GM23338 (cell line): Measurements from ENCODE around the gene DOCK1. TPM values are rescaled to one million over a fixed set of nuclear protein-coding genes. Genes with fewer than 3 reads are reported as not detected.

Experiments used
- ATAC-seq: fragments of 200-7000 bp; cut with Tn5 transposase; 3 replicates; pipeline ENCODE4 v1.9.1; 2020
- DNase-seq: peaks from one replicate; pipeline ENCODE4 v3.0.0-alpha.2; 2015; ENCODE audit warnings: low spot score
- H2AFZ ChIP-seq: fragments of 200-600 bp; sonication (generic); 2 replicates; pipeline ENCODE4 v1.8.0; 2016; ENCODE audit warnings: antibody characterized with exemption, mild to moderate bottlenecking, moderate library complexity
- H3F3A ChIP-seq: fragments of 200-600 bp; sonication (generic); replicated peaks from 2 replicates; pipeline ENCODE4 v1.8.0; 2017; ENCODE audit warnings: antibody characterized with exemption, mixed run types, low read depth
- H3K27ac ChIP-seq: fragments of 200-600 bp; sonication (generic); 2 replicates; pipeline ENCODE4 v1.6.1; 2016; ENCODE audit warnings: low read depth
- H3K27me3 ChIP-seq: fragments of 200-600 bp; sonication (generic); 2 replicates; pipeline ENCODE4 v1.8.0; 2016; ENCODE audit warnings: mild to moderate bottlenecking, mixed run types, moderate library complexity; ENCODE audit not compliant: insufficient read depth
- H3K36me3 ChIP-seq: fragments of 200-600 bp; sonication (generic); 2 replicates; pipeline ENCODE4 v1.8.0; 2016; ENCODE audit warnings: mild to moderate bottlenecking; ENCODE audit not compliant: insufficient read depth
- H3K4me1 ChIP-seq: fragments of 200-600 bp; sonication (generic); 2 replicates; pipeline ENCODE4 v1.8.0; 2016; ENCODE audit warnings: mild to moderate bottlenecking, moderate library complexity; ENCODE audit not compliant: insufficient read depth
- H3K4me2 ChIP-seq: fragments of 200-600 bp; sonication (generic); 2 replicates; pipeline ENCODE4 v1.7.1; 2017; ENCODE audit warnings: mixed run types
- H3K4me3 ChIP-seq: fragments of 200-600 bp; sonication (generic); 2 replicates; pipeline ENCODE4 v1.6.1; 2016; ENCODE audit warnings: mixed run types
- H3K79me2 ChIP-seq: fragments of 200-600 bp; sonication (generic); replicated peaks from 2 replicates; pipeline ENCODE4 v1.8.0; 2017; ENCODE audit warnings: mild to moderate bottlenecking; ENCODE audit not compliant: insufficient read depth
- H3K9me2 ChIP-seq: fragments of 200-600 bp; sonication (generic); 2 replicates; pipeline ENCODE4 v1.8.0; 2017; ENCODE audit not compliant: insufficient read depth
- H4K20me1 ChIP-seq: fragments of 200-600 bp; sonication (generic); replicated peaks from 2 replicates; pipeline ENCODE4 v1.8.0; 2017; ENCODE audit warnings: mild to moderate bottlenecking; ENCODE audit not compliant: insufficient read depth
- H3K27ac Mint-ChIP-seq: 2 replicates; pipeline ENCODE4 v1.8.0; 2020; ENCODE audit warnings: inconsistent platforms, mild to moderate bottlenecking, moderate library complexity, mixed read lengths
- H3K27me3 Mint-ChIP-seq: 3 replicates; pipeline ENCODE4 v1.8.0; 2022; ENCODE audit warnings: low read depth, mild to moderate bottlenecking, moderate library complexity, mixed read lengths, inconsistent platforms; ENCODE audit not compliant: insufficient read depth, poor library complexity
- H3K36me3 Mint-ChIP-seq: 3 replicates; pipeline ENCODE4 v1.8.0; 2021; ENCODE audit warnings: low read depth, mild to moderate bottlenecking, inconsistent platforms, moderate library complexity, mixed read lengths
- H3K4me1 Mint-ChIP-seq: 3 replicates; pipeline ENCODE4 v1.8.0; 2020; ENCODE audit warnings: mild to moderate bottlenecking, inconsistent platforms, mixed read lengths
- H3K4me3 Mint-ChIP-seq: 3 replicates; pipeline ENCODE4 v1.8.0; 2021; ENCODE audit warnings: moderate library complexity, mild to moderate bottlenecking, inconsistent platforms, mixed read lengths
- H3K9me3 Mint-ChIP-seq: 3 replicates; pipeline ENCODE4 v1.8.0; 2020; ENCODE audit warnings: moderate library complexity, mild to moderate bottlenecking, inconsistent platforms, mixed read lengths
- CREB1 ChIP-seq: fragments of 250-450 bp; sonication (Bioruptor Pico); IDR thresholded peaks from 2 replicates; pipeline ENCODE4 v1.5.0; 2020; ENCODE audit warnings: low read depth, mild to moderate bottlenecking, moderate library complexity
- CTCF ChIP-seq, 2 experiments: fragments of 200-600 bp in 1 of 2; sonication (generic) in 1 of 2; conservative IDR thresholded peaks; 2 replicates each; pipeline versions ENCODE4 v1.5.1 to v1.6.1; 2016 to 2017; ENCODE audit warnings: antibody characterized with exemption in 2 of 2, low read depth in 2 of 2, mild to moderate bottlenecking in 2 of 2, moderate library complexity in 1 of 2
- EZH2 ChIP-seq: fragments of 200-600 bp; sonication (generic); IDR thresholded peaks from one replicate; pipeline ENCODE4 v1.8.0; 2017; ENCODE audit warnings: antibody characterized with exemption, mild to moderate bottlenecking, low read depth; ENCODE audit not compliant: unreplicated experiment
- EZH2phosphoT487 ChIP-seq: fragments of 200-600 bp; sonication (generic); IDR thresholded peaks from one replicate; pipeline ENCODE4 v1.8.1; 2018; ENCODE audit warnings: antibody characterized with exemption; ENCODE audit not compliant: unreplicated experiment
- JUNB ChIP-seq: IDR thresholded peaks from one replicate; pipeline ENCODE4 v1.6.1; 2016; ENCODE audit warnings: antibody characterized with exemption; ENCODE audit not compliant: unreplicated experiment
- NANOG ChIP-seq: IDR thresholded peaks from 2 replicates; pipeline ENCODE4 v1.6.1; 2016; ENCODE audit warnings: antibody characterized with exemption, borderline replicate concordance
- POLR2AphosphoS5 ChIP-seq: IDR thresholded peaks from 2 replicates; pipeline ENCODE4 v1.6.1; 2016; ENCODE audit warnings: antibody characterized with exemption, low read depth
- STAT1 ChIP-seq: IDR thresholded peaks from one replicate; pipeline ENCODE4 v1.6.1; 2016; ENCODE audit warnings: antibody characterized with exemption; ENCODE audit not compliant: unreplicated experiment
- ZNF114 ChIP-seq: fragments of 250-450 bp; sonication (Bioruptor Pico); IDR thresholded peaks from 2 replicates; pipeline ENCODE4 v1.5.0; 2020; ENCODE audit warnings: mild to moderate bottlenecking, moderate library complexity
- ZNF331 ChIP-seq: fragments of 250-450 bp; sonication (Bioruptor Pico); IDR thresholded peaks from 2 replicates; pipeline ENCODE4 v1.5.0; 2020; ENCODE audit warnings: low read depth, mild to moderate bottlenecking, moderate library complexity
- polyA plus RNA-seq: library from polyadenylated mRNA; unstranded; fragments of >200 nt; fragmentation: Nextera tagmentation; extraction: Ambion mirVana; gene quantifications from 2 replicates; pipeline ENCODE4 v1.2.1, GENCODE V29; 2016
- total RNA-seq: library from RNA; depleted of rRNA; stranded (reverse); fragments of >200 nt; shearing (Covaris generic); gene quantifications from 2 replicates; pipeline ENCODE4 v1.2.3, GENCODE V29; 2014
- TF ChIP-seq, protein P1 (sequence below): IDR thresholded peaks from 2 replicates; pipeline ENCODE4 v1.6.1; 2016; ENCODE audit warnings: antibody characterized with exemption

Gene DOCK1
- total and polyA plus RNA-seq, 2 experiments from 2014 or later: 13.2 to 55.3 TPM

DNA sequence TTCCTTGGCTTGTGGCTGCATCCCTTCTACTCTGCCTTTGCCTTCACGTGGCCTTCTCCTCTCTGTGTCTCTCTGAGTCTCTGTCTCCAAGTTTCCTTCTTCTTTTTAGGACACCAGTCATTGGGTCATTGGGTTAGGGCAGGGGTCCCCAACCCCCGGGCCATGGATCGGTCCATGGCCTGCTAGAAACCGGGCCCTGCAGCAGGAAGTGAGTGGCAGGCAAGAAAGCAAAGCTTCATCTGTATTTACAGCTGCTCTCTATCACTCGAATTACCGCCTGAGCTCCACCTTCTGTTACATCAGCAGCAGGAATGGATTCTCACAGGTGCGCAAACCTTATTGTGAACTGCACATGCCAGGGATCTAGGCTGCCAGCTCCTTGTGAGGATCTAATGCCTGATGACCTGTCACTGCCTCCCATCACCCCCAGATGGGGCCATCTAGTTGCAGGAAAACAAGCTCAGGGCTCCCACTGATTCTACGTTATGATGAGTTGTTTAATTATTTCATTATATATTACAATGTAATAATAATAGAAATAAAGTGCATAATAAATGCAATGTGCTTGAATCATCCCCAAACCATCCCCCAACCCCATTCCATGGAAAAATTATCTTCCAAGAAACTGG is 47.9 kb upstream of the DOCK1 start:
- Histone ChIP-seq H2AFZ (no peak overlapping the region), H3K4me2 (no peak overlapping the region), H3K9me2 (no peaks in the 10 kb centered on the region; the same call in 1 of the 2 replicates), H3F3A (no peaks in the 10 kb centered on the region), H3K27me3 (no peaks in the 10 kb centered on the region), H3K79me2 (no peaks in the 10 kb centered on the region), H3K36me3 (no peaks in the 10 kb centered on the region), H3K4me3 (no peak overlapping the region), H3K27ac (no peak overlapping the region), H4K20me1 (no peaks in the 10 kb centered on the region), H3K4me1 (no peaks in the 10 kb centered on the region)
- DNase-seq (no peak), ATAC-seq (no peak)
- TF ChIP-seq CTCF (conservative IDR thresholded peaks at IDR 0.05; ENCODE audit: low read depth in 2 of 2): peak; percentile 27 to 59; a peak in 3 of 4 replicates
- TF ChIP-seq ZNF114: no peak
- Mint-ChIP-seq H3K27ac (no peak overlapping the region), H3K27me3 (peaks cover 2% of the 10 kb centered on the region), H3K4me1 (no peaks in the 10 kb centered on the region), H3K4me3 (no peak overlapping the region), H3K9me3 (peaks cover 3% of the 10 kb centered on the region; the same call in 1 of the 3 replicates), H3K36me3 (no peaks in the 10 kb centered on the region)

DNA sequence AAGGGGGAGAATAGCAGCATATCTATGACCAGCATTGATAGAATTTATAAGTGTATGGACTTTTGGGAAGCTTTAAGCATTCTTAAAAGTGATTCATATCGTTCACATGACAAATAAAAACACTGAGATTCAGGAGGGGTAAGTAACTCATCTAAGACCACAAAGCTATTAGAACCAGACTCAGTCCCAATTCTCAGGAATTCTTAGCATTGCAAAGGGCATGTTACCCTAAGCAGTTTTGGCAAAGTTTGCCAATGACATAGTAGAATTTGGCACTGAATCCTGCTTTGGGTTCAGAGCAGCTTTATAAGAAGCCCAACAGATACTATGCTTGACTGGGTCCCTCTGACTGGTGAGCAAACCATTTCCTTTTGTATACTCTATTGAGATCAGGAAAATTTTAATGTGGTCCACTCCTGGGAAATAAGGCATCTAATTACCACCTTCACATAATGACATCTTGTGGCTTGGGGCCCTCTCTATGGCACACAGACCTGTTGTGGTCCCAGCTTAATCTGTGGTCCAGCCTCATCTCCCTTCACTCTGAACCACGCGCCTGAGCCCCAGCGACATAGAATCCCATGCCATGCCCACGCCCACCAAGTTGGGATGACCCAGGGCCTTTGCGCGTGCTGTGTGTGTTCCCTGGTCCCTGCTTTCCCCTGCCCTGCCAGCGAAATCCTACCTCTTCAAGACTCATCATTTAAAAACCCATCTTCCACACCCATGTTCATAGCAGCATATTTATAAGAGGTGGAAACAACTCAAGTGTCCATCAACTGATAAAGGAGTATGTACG is 37.5 kb upstream of the DOCK1 start:
- H3K27me3 Mint-ChIP-seq: peaks cover 8% of the 10 kb centered on the region
- no peaks in the 10 kb centered on the region for H3K4me1 ChIP-seq
- H3F3A ChIP-seq: no peaks in the 10 kb centered on the region
- no peaks in the 10 kb centered on the region for H3K79me2 ChIP-seq
- no peaks in the 10 kb centered on the region for H3K9me2 ChIP-seq
- H3K27ac ChIP-seq: no peak overlapping the region
- no peaks in the 10 kb centered on the region for H3K36me3 ChIP-seq
- no peaks in the 10 kb centered on the region for H3K36me3 Mint-ChIP-seq
- peaks cover 2% of the 10 kb centered on the region; the same call in 1 of the 3 replicates for H3K9me3 Mint-ChIP-seq
- H3K4me2 ChIP-seq: no peak overlapping the region
- H3K4me3 ChIP-seq: no peak overlapping the region
- DNase-seq (no peak), ATAC-seq (no peak)
- no peaks in the 10 kb centered on the region for H4K20me1 ChIP-seq
- H2AFZ ChIP-seq: no peak overlapping the region
- H3K4me3 Mint-ChIP-seq: no peak overlapping the region
- H3K4me1 Mint-ChIP-seq: peaks cover 5% of the 10 kb centered on the region
- no peaks in the 10 kb centered on the region for H3K27me3 ChIP-seq
- no peak overlapping the region for H3K27ac Mint-ChIP-seq
- no peak for TF ChIP-seq EZH2phosphoT487
- no peak for TF ChIP-seq JUNB
- no peak for TF ChIP-seq CREB1 (CRISPR knock-in tag)
- TF ChIP-seq CTCF (conservative IDR thresholded peaks at IDR 0.05; ENCODE audit: low read depth in 2 of 2): no peak
- TF ChIP-seq ZNF331 (CRISPR knock-in tag): no peak
- no peak for TF ChIP-seq POLR2AphosphoS5
- no peak for TF ChIP-seq EZH2
- no peak for TF ChIP-seq ZNF114
- TF ChIP-seq, protein P1, sequence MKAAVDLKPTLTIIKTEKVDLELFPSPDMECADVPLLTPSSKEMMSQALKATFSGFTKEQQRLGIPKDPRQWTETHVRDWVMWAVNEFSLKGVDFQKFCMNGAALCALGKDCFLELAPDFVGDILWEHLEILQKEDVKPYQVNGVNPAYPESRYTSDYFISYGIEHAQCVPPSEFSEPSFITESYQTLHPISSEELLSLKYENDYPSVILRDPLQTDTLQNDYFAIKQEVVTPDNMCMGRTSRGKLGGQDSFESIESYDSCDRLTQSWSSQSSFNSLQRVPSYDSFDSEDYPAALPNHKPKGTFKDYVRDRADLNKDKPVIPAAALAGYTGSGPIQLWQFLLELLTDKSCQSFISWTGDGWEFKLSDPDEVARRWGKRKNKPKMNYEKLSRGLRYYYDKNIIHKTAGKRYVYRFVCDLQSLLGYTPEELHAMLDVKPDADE: no peak
- no peak for TF ChIP-seq STAT1
- TF ChIP-seq NANOG: no peak
